Cortex of kidney (tissue), 1 donor: ENCODE measurements around the gene OLIG3.

Experiments used
- DNase-seq: peaks from one replicate; lab custom pipeline; 2025; lab: John Stamatoyannopoulos, UW

OLIG3 gene

DNA sequence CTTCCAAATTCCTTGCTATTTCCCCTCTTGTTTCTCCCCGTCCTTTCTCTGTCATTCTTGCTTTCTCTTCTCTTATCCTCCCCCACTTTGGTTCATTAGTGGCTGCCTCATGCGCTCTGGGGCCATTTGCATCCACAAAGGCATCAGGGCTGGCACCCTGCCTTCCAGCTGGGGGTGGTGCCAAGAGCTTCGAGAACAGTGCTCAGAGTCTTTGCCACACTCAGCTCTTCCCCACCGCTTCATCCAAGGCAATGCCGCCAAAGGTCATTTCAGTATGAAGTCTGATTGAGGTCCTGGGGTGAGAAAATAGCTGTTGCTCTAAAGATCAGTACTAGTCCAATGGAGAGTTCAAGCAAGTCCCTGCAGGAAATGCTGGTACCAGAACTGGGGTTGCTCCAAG lies 22.7 kb downstream of the OLIG3 start:
- DNase-seq = no peak

- no peak for DNase-seq
Measured at GRCh38 chr6:137467211-137467610, 27.0 kb downstream of the OLIG3 start.

DNA sequence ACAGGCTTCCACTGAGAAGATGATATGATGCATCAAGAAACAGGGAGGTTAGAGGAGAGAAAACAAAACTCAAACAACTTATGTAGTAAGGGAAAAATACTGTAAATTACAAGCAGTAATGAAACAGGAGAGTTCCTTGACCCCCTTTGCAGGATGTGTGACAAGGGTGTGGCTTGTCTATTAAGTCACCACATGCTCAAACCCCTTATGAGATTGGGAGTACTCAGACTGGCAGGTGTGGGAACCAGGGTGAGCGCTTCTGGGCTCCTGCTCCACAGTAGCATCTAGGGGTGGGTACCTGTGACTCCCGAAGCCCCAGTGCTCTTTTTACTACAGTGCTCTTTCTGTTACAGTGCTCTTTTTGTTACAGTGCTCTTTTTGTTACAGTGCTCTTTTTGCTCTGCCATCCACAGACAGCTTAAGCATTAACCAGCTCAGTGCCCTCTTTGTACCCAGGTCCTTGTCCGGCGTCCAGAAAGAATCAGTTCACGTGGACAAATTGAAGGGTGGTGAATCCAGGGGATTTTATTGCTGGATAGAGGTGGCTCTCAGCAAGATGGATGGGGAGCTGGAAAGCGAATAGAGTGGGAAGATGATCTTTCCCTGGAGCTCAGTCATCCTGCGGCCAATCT lies 28.7 kb downstream of the OLIG3 start:
- no peak for DNase-seq

- no peak for DNase-seq
Measured at GRCh38 chr6:137452333-137452894, 41.8 kb downstream of the OLIG3 start.

DNA sequence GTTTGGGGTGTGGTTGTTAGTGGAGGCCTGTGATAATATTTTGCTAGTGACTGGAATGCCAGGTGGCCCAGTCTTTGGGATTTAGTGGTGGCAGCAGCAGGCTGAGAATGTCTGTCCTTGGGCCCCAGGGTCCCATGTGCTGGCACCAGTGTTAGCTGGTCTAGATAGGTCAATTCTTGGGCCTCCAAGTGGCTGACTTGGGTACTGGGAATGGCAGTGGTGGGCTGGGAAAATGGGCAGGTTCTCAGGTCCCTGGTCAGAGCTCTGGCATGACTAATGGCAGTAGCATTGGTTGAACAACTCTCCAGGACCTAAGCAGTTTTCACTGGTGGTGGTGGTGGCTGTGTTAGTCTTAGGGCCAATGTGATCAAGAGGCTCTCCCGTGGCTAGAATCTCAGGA lies 50.3 kb downstream of the OLIG3 start:
- DNase-seq = no peak
